ENCODE results near the gene SYNE2.
"Not testable (repeated sequence)": the region's sequence is repeated elsewhere in the genome, so short reads cannot be mapped to it uniquely, and the experiment has no call there.

SYNE2 gene

DNA sequence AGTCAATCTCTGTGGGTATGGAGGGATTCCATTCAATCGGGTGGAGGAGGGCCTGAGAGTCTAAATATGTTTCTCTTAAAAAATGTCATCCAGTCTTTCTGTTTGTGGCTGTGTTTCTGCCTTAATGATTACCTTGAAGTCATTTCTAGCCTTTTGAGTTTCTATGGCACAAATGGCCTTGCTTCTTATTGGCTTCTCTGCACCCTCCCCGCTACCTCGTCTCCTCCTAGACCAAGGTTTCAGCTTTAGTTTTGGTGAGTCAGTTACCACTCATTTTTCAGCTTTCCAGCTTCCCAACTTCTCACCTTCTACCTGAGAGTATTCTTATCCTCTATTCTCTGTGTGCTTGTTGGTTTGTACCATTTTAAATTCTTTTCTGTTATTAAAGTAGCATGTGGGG, 159.2 kb downstream of the SYNE2 start:
- Histone ChIP-seq H3K36me3 (ENCODE audit: insufficient read depth, low read length) (peaks cover 4% of the 10 kb centered on the region; the same call in 1 of the 2 replicates), H3K4me1 (ENCODE audit: control insufficient read depth, insufficient read depth, low read length, unreplicated experiment) (no peaks in the 10 kb centered on the region), H3K4me3 (ENCODE audit: low read depth, low read length) (no peak overlapping the region)

DNA sequence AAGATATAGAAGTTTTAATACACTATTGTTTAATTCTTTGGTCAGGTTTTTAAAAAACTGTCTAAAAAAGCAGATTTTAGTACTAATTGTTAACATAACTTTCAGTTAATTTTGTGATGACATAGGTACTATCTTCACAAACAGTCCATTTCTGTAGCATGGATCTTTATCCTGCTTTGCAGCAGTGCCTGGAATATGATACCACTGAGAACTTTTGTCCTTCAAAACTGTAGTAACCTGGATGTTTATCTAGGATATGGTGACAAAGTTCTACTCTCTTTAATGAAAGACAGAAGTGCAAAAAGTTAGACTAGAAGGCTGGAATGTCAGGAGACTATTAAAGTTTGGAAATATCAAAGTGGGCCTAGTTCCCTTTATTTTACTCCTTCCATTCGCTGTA, 159.9 kb downstream of the SYNE2 start:
- Histone ChIP-seq H3K4me1 (ENCODE audit: control insufficient read depth, insufficient read depth, low read length, unreplicated experiment) (no peaks in the 10 kb centered on the region), H3K79me2 (ENCODE audit: control insufficient read depth, insufficient read depth, low read length, unreplicated experiment) (no peaks in the 10 kb centered on the region), H3K27me3 (ENCODE audit: insufficient read depth, low read length) (no peaks in the 10 kb centered on the region), H3K4me3 (ENCODE audit: low read depth, low read length) (no peak overlapping the region), H2AFZ (ENCODE audit: low read length, unreplicated experiment) (no peak overlapping the region), H3K36me3 (ENCODE audit: insufficient read depth, low read length) (peaks cover 4% of the 10 kb centered on the region; the same call in 1 of the 2 replicates), H3K27ac (ENCODE audit: low read depth, low read length) (no peak overlapping the region)

More for the DNA sequence above, 159.2 kb downstream of the SYNE2 start:
- H3K27me3 ChIP-seq (ENCODE audit: insufficient read depth, low read length): no peaks in the 10 kb centered on the region
- H3K27ac ChIP-seq (ENCODE audit: low read depth, low read length): no peak overlapping the region
- no peaks in the 10 kb centered on the region for H3K79me2 ChIP-seq (ENCODE audit: control insufficient read depth, insufficient read depth, low read length, unreplicated experiment)
- no peak overlapping the region for H2AFZ ChIP-seq (ENCODE audit: low read length, unreplicated experiment)

DNA sequence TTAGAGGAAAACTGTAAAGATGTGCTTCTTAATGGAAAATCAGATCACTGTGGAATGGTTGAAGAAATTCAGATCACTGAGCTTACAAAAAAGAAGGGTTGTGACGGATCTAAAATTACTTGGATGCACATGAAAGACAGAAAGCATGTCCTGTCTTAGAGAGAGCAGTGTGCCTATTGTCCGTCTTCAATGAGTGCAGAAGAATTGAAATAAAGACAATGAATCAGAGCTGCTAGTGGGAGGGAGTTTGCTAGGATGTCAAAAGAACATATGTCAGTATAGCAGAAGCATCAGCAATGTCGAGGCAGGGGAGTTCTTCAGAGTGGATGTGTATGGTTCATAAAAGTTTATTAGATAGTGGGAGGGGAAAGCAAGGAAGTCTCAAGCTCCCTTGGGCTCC, 172.7 kb downstream of the SYNE2 start:
- H3K4me3 ChIP-seq (ENCODE audit: low read depth, low read length): no peak overlapping the region
- no peaks in the 10 kb centered on the region for H3K4me1 ChIP-seq (ENCODE audit: control insufficient read depth, insufficient read depth, low read length, unreplicated experiment)
- H3K36me3 ChIP-seq (ENCODE audit: insufficient read depth, low read length): no peaks in the 10 kb centered on the region
- no peaks in the 10 kb centered on the region for H3K79me2 ChIP-seq (ENCODE audit: control insufficient read depth, insufficient read depth, low read length, unreplicated experiment)
- no peak overlapping the region for H2AFZ ChIP-seq (ENCODE audit: low read length, unreplicated experiment)
- H3K27ac ChIP-seq (ENCODE audit: low read depth, low read length): no peak overlapping the region
- no peaks in the 10 kb centered on the region for H3K27me3 ChIP-seq (ENCODE audit: insufficient read depth, low read length)

DNA sequence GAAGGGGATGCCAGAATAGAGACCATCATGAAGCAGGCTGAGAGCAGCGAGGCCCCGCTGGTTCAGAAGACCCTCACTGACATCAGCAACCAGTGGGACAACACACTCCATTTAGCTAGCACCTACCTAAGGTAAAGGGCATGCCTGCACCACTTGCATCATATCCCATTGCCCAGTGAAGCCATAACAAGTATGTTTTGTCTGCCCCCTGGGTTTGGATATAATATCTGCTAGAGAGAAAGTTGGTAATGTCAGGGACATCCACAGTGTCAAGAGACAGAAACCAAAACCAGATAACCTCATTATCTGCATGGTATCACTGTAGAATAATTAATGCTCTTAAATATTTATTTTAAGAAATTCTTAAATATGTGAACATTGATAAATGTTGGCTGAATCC, 173.8 kb downstream of the SYNE2 start:
- H3K4me1 ChIP-seq (ENCODE audit: control insufficient read depth, insufficient read depth, low read length, unreplicated experiment): no peaks in the 10 kb centered on the region
- H2AFZ ChIP-seq (ENCODE audit: low read length, unreplicated experiment): no peak overlapping the region
- no peak overlapping the region for H3K4me3 ChIP-seq (ENCODE audit: low read depth, low read length)
- H3K27ac ChIP-seq (ENCODE audit: low read depth, low read length): no peak overlapping the region
- no peaks in the 10 kb centered on the region for H3K79me2 ChIP-seq (ENCODE audit: control insufficient read depth, insufficient read depth, low read length, unreplicated experiment)
- no peaks in the 10 kb centered on the region for H3K36me3 ChIP-seq (ENCODE audit: insufficient read depth, low read length)
- no peaks in the 10 kb centered on the region for H3K27me3 ChIP-seq (ENCODE audit: insufficient read depth, low read length)

DNA sequence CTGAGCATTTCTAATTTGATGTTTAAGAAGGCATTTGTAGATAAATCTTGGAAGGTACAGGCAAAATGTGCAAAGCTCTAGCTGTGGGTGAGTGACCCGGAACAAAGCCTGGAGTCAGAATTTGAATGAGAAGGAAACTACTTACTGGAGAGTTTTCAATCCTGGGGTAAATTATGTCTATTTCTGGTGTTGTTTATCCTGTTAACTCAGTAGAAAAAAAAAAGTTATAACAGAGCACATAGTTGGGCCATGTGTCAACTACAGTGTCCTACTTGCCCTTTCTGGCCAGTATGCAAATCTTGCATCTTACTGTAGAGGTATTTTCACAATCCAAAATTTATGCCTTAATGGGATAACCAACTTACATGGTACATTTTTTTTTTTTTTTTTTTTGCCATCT, 182.3 kb downstream of the SYNE2 start:
- no peak overlapping the region for H3K27ac ChIP-seq (ENCODE audit: low read depth, low read length)
- H3K4me1 ChIP-seq (ENCODE audit: control insufficient read depth, insufficient read depth, low read length, unreplicated experiment): no peaks in the 10 kb centered on the region
- no peaks in the 10 kb centered on the region for H3K27me3 ChIP-seq (ENCODE audit: insufficient read depth, low read length)
- H3K79me2 ChIP-seq (ENCODE audit: control insufficient read depth, insufficient read depth, low read length, unreplicated experiment): no peaks in the 10 kb centered on the region
- no peak overlapping the region for H3K4me3 ChIP-seq (ENCODE audit: low read depth, low read length)
- no peak overlapping the region for H2AFZ ChIP-seq (ENCODE audit: low read length, unreplicated experiment)
- H3K36me3 ChIP-seq (ENCODE audit: insufficient read depth, low read length): no peaks in the 10 kb centered on the region

DNA sequence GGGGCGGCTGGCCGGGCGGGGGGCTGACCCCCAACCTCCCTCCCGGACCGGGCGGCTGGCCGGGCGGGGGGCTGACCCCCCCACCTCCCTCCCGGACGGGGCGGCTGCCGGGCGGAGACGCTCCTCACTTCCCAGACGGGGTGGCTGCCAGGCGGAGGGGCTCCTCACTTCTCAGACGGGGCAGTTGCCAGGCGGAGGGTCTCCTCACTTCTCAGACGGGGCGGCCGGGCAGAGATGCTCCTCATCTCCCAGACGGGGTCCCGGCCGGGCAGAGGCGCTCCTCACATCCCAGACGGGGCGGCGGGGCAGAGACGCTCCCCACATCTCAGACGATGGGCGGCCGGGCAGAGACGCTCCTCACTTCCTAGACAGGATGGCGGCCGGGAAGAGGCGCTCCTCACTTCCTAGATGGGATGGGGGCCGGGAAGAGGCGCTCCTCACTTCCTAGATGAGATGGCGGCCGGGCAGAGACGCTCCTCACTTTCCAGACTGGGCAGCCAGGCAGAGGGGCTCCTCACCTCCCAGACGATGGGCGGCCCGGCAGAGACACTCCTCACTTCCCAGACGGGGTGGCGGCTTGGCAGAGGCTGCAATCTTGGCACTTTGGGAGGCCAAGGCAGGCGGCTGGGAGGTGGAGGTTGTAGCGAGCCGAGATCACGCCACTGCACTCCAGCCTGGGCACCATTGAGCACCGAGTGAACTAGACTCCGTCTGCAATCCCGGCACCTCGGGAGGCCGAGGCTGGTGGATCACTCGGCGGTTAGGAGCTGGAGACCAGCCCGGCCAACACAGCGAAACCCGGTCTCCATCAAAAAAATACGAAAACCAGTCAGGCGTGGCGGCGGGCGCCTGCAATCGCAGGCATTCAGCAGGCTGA, 185.3 kb downstream of the SYNE2 start:
- H2AFZ ChIP-seq (ENCODE audit: low read length, unreplicated experiment); H3K27me3 ChIP-seq (ENCODE audit: insufficient read depth, low read length); H3K79me2 ChIP-seq (ENCODE audit: control insufficient read depth, insufficient read depth, low read length, unreplicated experiment); H3K4me1 ChIP-seq (ENCODE audit: control insufficient read depth, insufficient read depth, low read length, unreplicated experiment); H3K4me3 ChIP-seq (ENCODE audit: low read depth, low read length); H3K27ac ChIP-seq (ENCODE audit: low read depth, low read length); H3K36me3 ChIP-seq (ENCODE audit: insufficient read depth, low read length): not testable (repeated sequence)

DNA sequence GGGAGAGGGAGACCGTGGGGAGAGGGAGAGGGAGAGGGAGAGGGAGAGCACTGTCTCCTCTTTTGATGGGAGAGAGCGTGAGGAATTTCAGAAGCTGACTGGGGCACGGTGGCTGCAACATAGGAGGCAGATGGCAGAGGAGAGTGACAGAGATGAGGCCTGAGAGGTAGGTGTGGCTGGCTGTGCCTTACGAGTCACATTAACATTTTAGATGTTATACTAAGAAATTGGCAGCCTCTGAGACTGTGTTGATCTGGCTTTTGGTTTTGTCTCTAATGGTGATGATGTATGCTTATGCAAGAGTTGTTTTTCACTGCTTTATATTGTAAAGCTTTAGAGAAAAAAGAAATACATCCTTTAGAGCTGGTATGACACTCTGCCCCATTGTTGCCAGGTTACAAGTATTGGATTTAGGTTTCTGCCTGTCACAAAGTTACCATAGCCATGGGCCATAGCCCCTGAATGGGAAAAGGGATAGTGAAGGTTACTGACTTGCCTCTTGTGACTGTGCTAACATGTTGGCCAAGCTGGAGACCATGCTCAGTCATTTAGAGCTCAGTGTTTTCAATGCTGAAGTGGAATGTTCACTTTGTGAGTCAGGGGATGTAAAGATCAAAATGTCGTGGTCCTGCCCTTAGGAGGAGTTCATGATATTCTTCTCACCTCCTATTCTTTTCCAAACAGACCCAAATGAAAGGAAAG, 186.2 kb downstream of the SYNE2 start:
- Histone ChIP-seq H2AFZ (ENCODE audit: low read length, unreplicated experiment) (no peak overlapping the region), H3K4me1 (ENCODE audit: control insufficient read depth, insufficient read depth, low read length, unreplicated experiment) (no peaks in the 10 kb centered on the region), H3K36me3 (ENCODE audit: insufficient read depth, low read length) (no peaks in the 10 kb centered on the region), H3K4me3 (ENCODE audit: low read depth, low read length) (no peak overlapping the region), H3K27me3 (ENCODE audit: insufficient read depth, low read length) (no peaks in the 10 kb centered on the region), H3K27ac (ENCODE audit: low read depth, low read length) (no peak overlapping the region), H3K79me2 (ENCODE audit: control insufficient read depth, insufficient read depth, low read length, unreplicated experiment) (no peaks in the 10 kb centered on the region)

DNA sequence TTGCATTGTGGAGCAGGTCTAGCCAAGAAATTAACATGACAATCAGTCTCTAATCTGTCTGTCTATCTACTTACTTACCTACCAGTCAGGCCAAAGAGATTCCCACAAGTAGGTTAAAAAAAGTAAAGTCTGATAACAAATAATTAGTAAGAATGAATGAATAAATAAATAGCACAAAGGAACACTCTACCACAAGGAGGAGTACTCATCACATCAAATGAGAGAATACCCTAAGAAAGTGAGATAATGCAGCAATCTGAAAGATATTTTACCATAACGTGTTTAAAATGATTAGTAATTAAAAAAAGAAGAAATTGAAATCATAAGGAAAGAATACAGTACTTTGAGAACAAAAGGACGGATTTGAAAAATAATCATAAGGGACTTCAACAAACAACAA, 187.2 kb downstream of the SYNE2 start:
- no peaks in the 10 kb centered on the region for H3K27me3 ChIP-seq (ENCODE audit: insufficient read depth, low read length)
- H3K4me3 ChIP-seq (ENCODE audit: low read depth, low read length): no peak overlapping the region
- no peak overlapping the region for H2AFZ ChIP-seq (ENCODE audit: low read length, unreplicated experiment)
- H3K36me3 ChIP-seq (ENCODE audit: insufficient read depth, low read length): no peaks in the 10 kb centered on the region
- H3K27ac ChIP-seq (ENCODE audit: low read depth, low read length): no peak overlapping the region
- H3K4me1 ChIP-seq (ENCODE audit: control insufficient read depth, insufficient read depth, low read length, unreplicated experiment): no peaks in the 10 kb centered on the region
- no peaks in the 10 kb centered on the region for H3K79me2 ChIP-seq (ENCODE audit: control insufficient read depth, insufficient read depth, low read length, unreplicated experiment)

DNA sequence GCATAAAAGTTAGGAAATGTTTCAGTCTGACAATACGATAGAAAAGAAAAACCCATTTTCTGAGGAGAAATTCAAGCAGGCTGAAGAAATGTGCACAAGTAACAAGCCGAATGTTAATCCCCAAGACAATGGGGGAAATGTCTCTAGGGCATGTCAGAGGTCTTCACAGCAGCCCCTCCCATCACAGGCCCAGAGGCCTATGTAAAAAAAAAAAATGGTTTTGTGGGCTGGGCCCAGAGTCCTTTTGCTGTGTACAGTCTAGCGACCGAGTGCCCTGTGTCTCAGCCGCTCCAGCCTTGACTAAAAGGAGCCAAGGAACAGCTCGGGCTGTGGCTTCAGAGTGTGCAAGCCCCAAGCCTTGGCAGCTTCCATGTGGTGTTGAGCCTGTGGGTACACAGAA, 190.5 kb downstream of the SYNE2 start:
- not testable (repeated sequence) for H3K27me3 ChIP-seq (ENCODE audit: insufficient read depth, low read length); H3K79me2 ChIP-seq (ENCODE audit: control insufficient read depth, insufficient read depth, low read length, unreplicated experiment); H3K4me1 ChIP-seq (ENCODE audit: control insufficient read depth, insufficient read depth, low read length, unreplicated experiment); H2AFZ ChIP-seq (ENCODE audit: low read length, unreplicated experiment); H3K4me3 ChIP-seq (ENCODE audit: low read depth, low read length); H3K27ac ChIP-seq (ENCODE audit: low read depth, low read length); H3K36me3 ChIP-seq (ENCODE audit: insufficient read depth, low read length)

DNA sequence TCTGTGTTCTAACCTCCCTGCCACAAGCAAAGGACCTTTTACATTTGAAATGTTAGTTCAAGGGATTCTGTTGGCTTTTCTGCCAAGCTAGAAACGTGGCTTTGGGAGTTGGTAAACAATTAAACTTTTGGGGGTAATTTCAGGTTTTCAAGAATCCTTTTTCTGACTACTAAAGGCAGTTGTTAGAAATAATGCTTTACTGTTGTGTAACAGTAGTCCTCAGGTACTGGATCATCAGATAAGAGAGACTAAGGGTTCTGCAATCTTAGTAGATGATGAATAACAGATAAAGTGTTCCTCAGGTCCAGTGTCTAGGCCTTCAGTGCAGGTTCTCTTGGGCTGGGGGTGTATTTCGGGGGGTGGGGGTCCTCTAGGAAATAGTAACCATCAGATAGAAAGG, 192.3 kb downstream of the SYNE2 start:
- H3K27me3 ChIP-seq (ENCODE audit: insufficient read depth, low read length): no peaks in the 10 kb centered on the region
- no peak overlapping the region for H3K4me3 ChIP-seq (ENCODE audit: low read depth, low read length)
- H3K36me3 ChIP-seq (ENCODE audit: insufficient read depth, low read length): no peaks in the 10 kb centered on the region
- no peaks in the 10 kb centered on the region for H3K4me1 ChIP-seq (ENCODE audit: control insufficient read depth, insufficient read depth, low read length, unreplicated experiment)
- no peak overlapping the region for H3K27ac ChIP-seq (ENCODE audit: low read depth, low read length)
- H3K79me2 ChIP-seq (ENCODE audit: control insufficient read depth, insufficient read depth, low read length, unreplicated experiment): no peaks in the 10 kb centered on the region
- H2AFZ ChIP-seq (ENCODE audit: low read length, unreplicated experiment): no peak overlapping the region
